CD14-positive monocyte (primary cell): ENCODE measurements around the gene TBX6. TPM values are rescaled to one million over a fixed set of nuclear protein-coding genes. Genes with fewer than 3 reads are reported as not detected.

Source experiments
- DNase-seq, 3 donors: peaks; one replicate each; pipeline ENCODE4 v3.0.0-alpha.2; 2011 to 2022
- H2AFZ ChIP-seq: 2 replicates; pipeline ENCODE4 v1.6.0; 2012; ENCODE audit warnings: mild to moderate bottlenecking, low read depth, low read length, inconsistent platforms; ENCODE audit not compliant: insufficient read depth, poor library complexity, severe bottlenecking
- H3K27ac ChIP-seq, 2 donors: 1 replicate in 1 of 2; 2 replicates in 1 of 2; pipeline ENCODE4 v1.5.1; 2012 to 2013; ENCODE audit warnings: low read length in 2 of 2, control low read depth in 1 of 2, inconsistent platforms in 1 of 2, low read depth in 1 of 2, mild to moderate bottlenecking in 1 of 2
- H3K27me3 ChIP-seq, 2 donors: one replicate each; pipeline versions ENCODE4 v1.6.0 to v1.6.1; 2011 to 2013; ENCODE audit warnings: low read length in 2 of 2; ENCODE audit not compliant: control insufficient read depth in 2 of 2, insufficient read depth in 2 of 2
- H3K36me3 ChIP-seq, 2 donors: replicated peaks in 1 of 2; 1 replicate in 1 of 2; 2 replicates in 1 of 2; pipeline versions ENCODE4 v1.5.1 to v1.6.1; 2012 to 2013; ENCODE audit warnings: low read length in 2 of 2, control low read depth in 1 of 2, inconsistent platforms in 1 of 2, mild to moderate bottlenecking in 1 of 2; ENCODE audit not compliant: insufficient read depth in 2 of 2, control insufficient read depth in 1 of 2
- H3K4me1 ChIP-seq, 2 donors: 1 replicate in 1 of 2; 2 replicates in 1 of 2; pipeline versions ENCODE4 v1.5.1 to v1.6.1; 2012 to 2013; ENCODE audit warnings: low read length in 2 of 2, control low read depth in 1 of 2, inconsistent platforms in 1 of 2, mild to moderate bottlenecking in 1 of 2, moderate library complexity in 1 of 2; ENCODE audit not compliant: insufficient read depth in 2 of 2, control insufficient read depth in 1 of 2
- H3K4me2 ChIP-seq: replicated peaks from 2 replicates; pipeline ENCODE3; 2012; ENCODE audit warnings: low read length, moderate library complexity, mild to moderate bottlenecking; ENCODE audit not compliant: poor library complexity, severe bottlenecking; ENCODE audit errors: extremely low read depth
- H3K4me3 ChIP-seq, 3 experiments: fragments of 200-600 bp in 1 of 3; sonication (generic) in 1 of 3; replicated peaks in 1 of 3; 1 replicate in 2 of 3; 2 replicates in 1 of 3; pipeline ENCODE4 v1.5.1; 2011 to 2013; ENCODE audit warnings: low read length in 3 of 3, mild to moderate bottlenecking in 3 of 3, control low read depth in 2 of 3, low read depth in 2 of 3, inconsistent platforms in 1 of 3, moderate library complexity in 1 of 3
- H3K79me2 ChIP-seq: 2 replicates; pipeline ENCODE4 v1.6.0; 2012; ENCODE audit warnings: mild to moderate bottlenecking, control low read depth, inconsistent platforms, low read length, moderate library complexity; ENCODE audit not compliant: insufficient read depth
- H3K9ac ChIP-seq: 2 replicates; pipeline ENCODE4 v1.6.0; 2017; ENCODE audit warnings: low read length, mild to moderate bottlenecking; ENCODE audit not compliant: insufficient read depth, poor library complexity, severe bottlenecking
- H3K9me3 ChIP-seq, 2 donors: replicated peaks in 1 of 2; 1 replicate in 1 of 2; 2 replicates in 1 of 2; pipeline versions ENCODE4 v1.5.1 to v1.6.1; 2012 to 2013; ENCODE audit warnings: low read length in 2 of 2, control low read depth in 1 of 2; ENCODE audit not compliant: control insufficient read depth in 1 of 2, insufficient read depth in 1 of 2
- H4K20me1 ChIP-seq: 2 replicates; pipeline ENCODE4 v1.6.0; 2012; ENCODE audit warnings: mild to moderate bottlenecking, low read length, control low read depth, moderate library complexity; ENCODE audit not compliant: insufficient read depth
- H3K27ac Mint-ChIP-seq, 7 donors: one replicate each; pipeline ENCODE4 v1.8.0; 2020; ENCODE audit warnings: mild to moderate bottlenecking in 7 of 7, mixed read lengths in 7 of 7, moderate library complexity in 6 of 7, inconsistent platforms in 2 of 7
- H3K27me3 Mint-ChIP-seq, 3 donors: one replicate each; pipeline ENCODE4 v1.8.0; 2021 to 2022; ENCODE audit warnings: low read depth in 3 of 3, mild to moderate bottlenecking in 3 of 3, mixed read lengths in 3 of 3, moderate library complexity in 3 of 3, inconsistent platforms in 1 of 3
- H3K36me3 Mint-ChIP-seq, 2 donors: one replicate each; pipeline ENCODE4 v1.8.0; 2020; ENCODE audit warnings: mixed read lengths in 2 of 2, inconsistent platforms in 1 of 2, mild to moderate bottlenecking in 1 of 2
- H3K4me1 Mint-ChIP-seq: one replicate; pipeline ENCODE4 v1.8.0; 2020; ENCODE audit warnings: mild to moderate bottlenecking, mixed read lengths
- H3K4me3 Mint-ChIP-seq, 2 donors: one replicate each; pipeline ENCODE4 v1.8.0; 2020; ENCODE audit warnings: mild to moderate bottlenecking in 2 of 2, mixed read lengths in 2 of 2, moderate library complexity in 1 of 2
- H3K9me3 Mint-ChIP-seq, 7 donors: one replicate each; pipeline ENCODE4 v1.8.0; 2020 to 2022; ENCODE audit warnings: mixed read lengths in 7 of 7, mild to moderate bottlenecking in 6 of 7, moderate library complexity in 6 of 7, inconsistent platforms in 2 of 7
- WGBS: methylation state at CpG from one replicate; pipeline ENCODE4 v1.1.5; 2013; ENCODE audit warnings: missing lambda C conversion rate; ENCODE audit not compliant: insufficient coverage; 5-methylcytosine and 5-hydroxymethylcytosine counted together
- intact Hi-C, 2 donors: fragments of 100-400 bp; cut with micrococcal nuclease; formaldehyde crosslinking; loops; one replicate each; pipeline versions ENCODE4 v1.15.0 to v1.15.1; 2023
- polyA plus RNA-seq, 3 donors: library from polyadenylated mRNA; depleted of rRNA in 1 of 3; unstranded in 2 of 3; stranded (reverse) in 1 of 3; fragments of 300-500 nt in 2 of 3; fragments of >200 nt in 1 of 3; fragmentation: Illumina TruSeq in 2 of 3; gene quantifications; 1 replicate in 2 of 3; 2 replicates in 1 of 3; pipeline ENCODE4 v1.2.3, GENCODE V29; 2012 to 2021
- TF ChIP-seq, protein P1 (sequence below): fragments of 200-600 bp; IDR thresholded peaks from one replicate; pipeline ENCODE4 v1.8.0; 2022; ENCODE audit warnings: antibody characterized with exemption, mild to moderate bottlenecking

The TBX6 gene
- polyA plus RNA-seq, 3 donors = 0.10 to 0.65 (median 0.11) TPM

DNA sequence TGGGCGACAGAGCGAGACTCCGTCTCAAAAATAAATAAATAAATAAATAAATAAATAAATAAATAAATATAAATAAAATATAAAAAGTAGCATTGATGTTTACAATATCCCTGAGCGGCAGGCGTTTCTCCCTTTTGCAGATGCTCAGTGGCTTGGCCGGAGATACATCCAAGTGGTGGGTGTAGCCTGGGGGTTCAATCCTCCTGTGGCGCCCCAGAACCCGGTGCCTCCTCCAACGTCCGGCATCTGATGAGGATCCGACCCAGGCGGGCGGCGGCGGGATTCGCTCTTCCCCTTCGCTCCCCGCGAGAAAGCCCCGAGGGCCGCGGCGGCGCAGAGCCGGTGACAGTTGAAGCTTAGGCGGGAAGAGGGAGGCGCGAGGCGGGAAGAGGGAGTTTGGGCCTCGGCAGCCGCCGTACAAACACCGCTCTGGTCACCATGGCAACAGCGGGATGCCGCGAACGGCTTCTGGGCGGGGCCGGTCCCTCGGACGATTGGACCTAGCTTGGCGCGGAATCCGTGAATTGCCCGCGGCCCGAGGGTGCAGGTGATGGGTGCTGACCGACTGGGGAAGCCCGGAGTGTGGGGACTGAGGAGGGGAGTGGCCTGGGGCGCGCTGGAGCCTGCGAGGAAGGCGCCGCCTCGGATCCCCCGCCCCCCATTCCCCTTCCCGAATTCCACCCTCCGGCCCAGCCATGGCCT is 38.9 kb downstream of the TBX6 start:
- Mint-ChIP-seq H3K9me3 (peaks cover 0 to 3% (median 0%) of the 10 kb centered on the region in 7 donors), H3K4me1 (peaks cover 18% of the 10 kb centered on the region), H3K27me3 (peaks cover 0 to 1% (median 0%) of the 10 kb centered on the region in 3 donors), H3K27ac (peak overlapping the region in 5 of 7 donors; percentile 40 to 61 (median 50)), H3K4me3 (peak overlapping the region; percentile 71 to 86), H3K36me3 (no peaks in the 10 kb centered on the region)
- Histone ChIP-seq H3K27me3 (no peaks in the 10 kb centered on the region), H3K9ac (peak overlapping the region; percentile 38), H3K4me2 (peak overlapping the region; percentile 100), H3K4me1 (peaks cover 11 to 18% of the 10 kb centered on the region in 2 donors), H4K20me1 (no peaks in the 10 kb centered on the region), H3K36me3 (no peaks in the 10 kb centered on the region), H3K4me3 (peak overlapping the region; percentile 49 to 81 (median 57)), H3K27ac (peak overlapping the region in 1 of 2 donors; percentile 49), H3K79me2 (peaks cover 2% of the 10 kb centered on the region), H2AFZ (peak overlapping the region; percentile 83), H3K9me3 (no peaks in the 10 kb centered on the region)
- intact Hi-C loops = no loop called here
- DNase-seq = peak; percentile 87 to 91 (median 88)
- TF ChIP-seq, protein P1, sequence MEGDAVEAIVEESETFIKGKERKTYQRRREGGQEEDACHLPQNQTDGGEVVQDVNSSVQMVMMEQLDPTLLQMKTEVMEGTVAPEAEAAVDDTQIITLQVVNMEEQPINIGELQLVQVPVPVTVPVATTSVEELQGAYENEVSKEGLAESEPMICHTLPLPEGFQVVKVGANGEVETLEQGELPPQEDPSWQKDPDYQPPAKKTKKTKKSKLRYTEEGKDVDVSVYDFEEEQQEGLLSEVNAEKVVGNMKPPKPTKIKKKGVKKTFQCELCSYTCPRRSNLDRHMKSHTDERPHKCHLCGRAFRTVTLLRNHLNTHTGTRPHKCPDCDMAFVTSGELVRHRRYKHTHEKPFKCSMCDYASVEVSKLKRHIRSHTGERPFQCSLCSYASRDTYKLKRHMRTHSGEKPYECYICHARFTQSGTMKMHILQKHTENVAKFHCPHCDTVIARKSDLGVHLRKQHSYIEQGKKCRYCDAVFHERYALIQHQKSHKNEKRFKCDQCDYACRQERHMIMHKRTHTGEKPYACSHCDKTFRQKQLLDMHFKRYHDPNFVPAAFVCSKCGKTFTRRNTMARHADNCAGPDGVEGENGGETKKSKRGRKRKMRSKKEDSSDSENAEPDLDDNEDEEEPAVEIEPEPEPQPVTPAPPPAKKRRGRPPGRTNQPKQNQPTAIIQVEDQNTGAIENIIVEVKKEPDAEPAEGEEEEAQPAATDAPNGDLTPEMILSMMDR = no peak
- under 1% methylated on average over 41 of the region's 58 CpGs for WGBS

DNA sequence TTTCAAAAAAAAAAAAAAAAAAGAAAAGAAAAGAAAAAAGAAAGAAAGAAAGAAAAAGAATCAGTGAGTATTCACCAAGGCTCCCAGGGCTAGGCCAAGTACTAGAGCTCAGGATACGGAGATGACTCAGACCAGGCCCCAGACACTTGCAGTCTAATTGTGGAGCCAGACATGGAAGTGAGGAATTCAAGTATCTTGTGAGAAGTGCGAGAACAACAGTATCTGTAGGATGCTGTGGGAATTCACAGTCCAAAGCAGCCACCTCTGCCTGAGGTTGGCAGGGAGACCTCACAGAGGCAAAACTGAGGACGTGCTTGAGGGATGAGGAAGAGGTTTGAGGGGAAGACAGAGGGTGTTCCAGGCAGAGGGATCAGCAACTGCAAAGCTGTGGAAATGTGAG is 40.2 kb downstream of the TBX6 start:
- Mint-ChIP-seq H3K9me3 (peaks cover 0 to 3% (median 0%) of the 10 kb centered on the region in 7 donors), H3K4me1 (peaks cover 18% of the 10 kb centered on the region)
- H3K36me3 ChIP-seq = no peaks in the 10 kb centered on the region

More for the DNA sequence above, 40.2 kb downstream of the TBX6 start:
- Histone ChIP-seq H3K9me3 (no peaks in the 10 kb centered on the region), H3K4me2 (no peak overlapping the region), H4K20me1 (no peaks in the 10 kb centered on the region), H2AFZ (no peak overlapping the region), H3K9ac (no peak overlapping the region), H3K27ac (no peak overlapping the region), H3K4me1 (peaks cover 11 to 18% of the 10 kb centered on the region in 2 donors), H3K79me2 (peaks cover 2% of the 10 kb centered on the region), H3K27me3 (no peaks in the 10 kb centered on the region), H3K4me3 (no peak overlapping the region)
- intact Hi-C loops = no loop called here
- Mint-ChIP-seq H3K27ac (peak overlapping the region in 1 of 7 donors; percentile 46), H3K36me3 (no peaks in the 10 kb centered on the region), H3K4me3 (no peak overlapping the region), H3K27me3 (peaks cover 0 to 1% (median 0%) of the 10 kb centered on the region in 3 donors)
- 48% methylated on average over 2 of the region's 3 CpGs for WGBS
- TF ChIP-seq, protein P1 = no peak
- DNase-seq = no peak
